ENCODE data around the gene NFKBIE. TPM values are rescaled to one million over a fixed set of nuclear protein-coding genes. Genes with fewer than 3 reads are reported as not detected.

The NFKBIE gene
- total and polyA plus RNA-seq, 2 experiments from 2014 or later = 14.6 to 25.9 TPM

DNA sequence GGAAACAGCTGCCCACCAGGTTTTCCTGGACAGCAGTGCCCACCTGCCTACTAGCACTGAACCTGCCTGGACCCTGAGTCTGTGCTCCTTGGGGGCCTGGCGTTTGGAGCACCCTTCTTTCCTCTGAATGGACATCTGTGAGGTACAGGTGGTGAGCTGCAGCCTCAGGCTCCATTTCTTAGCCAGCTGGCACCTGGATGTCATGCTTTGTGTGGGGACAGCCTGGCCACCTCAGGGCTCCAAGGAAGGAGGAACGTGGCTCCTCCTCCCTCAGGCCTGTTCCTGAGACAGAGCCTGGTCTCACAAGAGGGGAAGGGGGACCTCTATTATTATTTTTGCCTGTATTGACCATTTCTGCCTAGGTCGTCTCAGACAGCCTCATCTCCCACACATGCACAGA, 13.0 kb upstream of the NFKBIE start:
- TF ChIP-seq ZNF114 (CRISPR knock-in tag; IDR thresholded peaks at IDR 0.05) (no peak), EZH2 (IDR thresholded peaks at IDR 0.05; ENCODE audit: low read depth, unreplicated experiment) (no peak), POLR2AphosphoS5 (IDR thresholded peaks at IDR 0.05; ENCODE audit: low read depth) (no peak), NANOG (IDR thresholded peaks at IDR 0.05; ENCODE audit: borderline replicate concordance) (no peak), EZH2phosphoT487 (IDR thresholded peaks at IDR 0.05; ENCODE audit: unreplicated experiment) (no peak), CREB1 (CRISPR knock-in tag; IDR thresholded peaks at IDR 0.05; ENCODE audit: low read depth) (no peak), JUNB (IDR thresholded peaks at IDR 0.05; ENCODE audit: unreplicated experiment) (no peak), STAT1 (IDR thresholded peaks at IDR 0.05; ENCODE audit: unreplicated experiment) (no peak), ZNF331 (CRISPR knock-in tag; IDR thresholded peaks at IDR 0.05; ENCODE audit: low read depth) (no peak)
- TF ChIP-seq, protein P1, sequence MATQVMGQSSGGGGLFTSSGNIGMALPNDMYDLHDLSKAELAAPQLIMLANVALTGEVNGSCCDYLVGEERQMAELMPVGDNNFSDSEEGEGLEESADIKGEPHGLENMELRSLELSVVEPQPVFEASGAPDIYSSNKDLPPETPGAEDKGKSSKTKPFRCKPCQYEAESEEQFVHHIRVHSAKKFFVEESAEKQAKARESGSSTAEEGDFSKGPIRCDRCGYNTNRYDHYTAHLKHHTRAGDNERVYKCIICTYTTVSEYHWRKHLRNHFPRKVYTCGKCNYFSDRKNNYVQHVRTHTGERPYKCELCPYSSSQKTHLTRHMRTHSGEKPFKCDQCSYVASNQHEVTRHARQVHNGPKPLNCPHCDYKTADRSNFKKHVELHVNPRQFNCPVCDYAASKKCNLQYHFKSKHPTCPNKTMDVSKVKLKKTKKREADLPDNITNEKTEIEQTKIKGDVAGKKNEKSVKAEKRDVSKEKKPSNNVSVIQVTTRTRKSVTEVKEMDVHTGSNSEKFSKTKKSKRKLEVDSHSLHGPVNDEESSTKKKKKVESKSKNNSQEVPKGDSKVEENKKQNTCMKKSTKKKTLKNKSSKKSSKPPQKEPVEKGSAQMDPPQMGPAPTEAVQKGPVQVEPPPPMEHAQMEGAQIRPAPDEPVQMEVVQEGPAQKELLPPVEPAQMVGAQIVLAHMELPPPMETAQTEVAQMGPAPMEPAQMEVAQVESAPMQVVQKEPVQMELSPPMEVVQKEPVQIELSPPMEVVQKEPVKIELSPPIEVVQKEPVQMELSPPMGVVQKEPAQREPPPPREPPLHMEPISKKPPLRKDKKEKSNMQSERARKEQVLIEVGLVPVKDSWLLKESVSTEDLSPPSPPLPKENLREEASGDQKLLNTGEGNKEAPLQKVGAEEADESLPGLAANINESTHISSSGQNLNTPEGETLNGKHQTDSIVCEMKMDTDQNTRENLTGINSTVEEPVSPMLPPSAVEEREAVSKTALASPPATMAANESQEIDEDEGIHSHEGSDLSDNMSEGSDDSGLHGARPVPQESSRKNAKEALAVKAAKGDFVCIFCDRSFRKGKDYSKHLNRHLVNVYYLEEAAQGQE (IDR thresholded peaks at IDR 0.05; ENCODE audit: unreplicated experiment) = no peak
- TF ChIP-seq, protein P2, sequence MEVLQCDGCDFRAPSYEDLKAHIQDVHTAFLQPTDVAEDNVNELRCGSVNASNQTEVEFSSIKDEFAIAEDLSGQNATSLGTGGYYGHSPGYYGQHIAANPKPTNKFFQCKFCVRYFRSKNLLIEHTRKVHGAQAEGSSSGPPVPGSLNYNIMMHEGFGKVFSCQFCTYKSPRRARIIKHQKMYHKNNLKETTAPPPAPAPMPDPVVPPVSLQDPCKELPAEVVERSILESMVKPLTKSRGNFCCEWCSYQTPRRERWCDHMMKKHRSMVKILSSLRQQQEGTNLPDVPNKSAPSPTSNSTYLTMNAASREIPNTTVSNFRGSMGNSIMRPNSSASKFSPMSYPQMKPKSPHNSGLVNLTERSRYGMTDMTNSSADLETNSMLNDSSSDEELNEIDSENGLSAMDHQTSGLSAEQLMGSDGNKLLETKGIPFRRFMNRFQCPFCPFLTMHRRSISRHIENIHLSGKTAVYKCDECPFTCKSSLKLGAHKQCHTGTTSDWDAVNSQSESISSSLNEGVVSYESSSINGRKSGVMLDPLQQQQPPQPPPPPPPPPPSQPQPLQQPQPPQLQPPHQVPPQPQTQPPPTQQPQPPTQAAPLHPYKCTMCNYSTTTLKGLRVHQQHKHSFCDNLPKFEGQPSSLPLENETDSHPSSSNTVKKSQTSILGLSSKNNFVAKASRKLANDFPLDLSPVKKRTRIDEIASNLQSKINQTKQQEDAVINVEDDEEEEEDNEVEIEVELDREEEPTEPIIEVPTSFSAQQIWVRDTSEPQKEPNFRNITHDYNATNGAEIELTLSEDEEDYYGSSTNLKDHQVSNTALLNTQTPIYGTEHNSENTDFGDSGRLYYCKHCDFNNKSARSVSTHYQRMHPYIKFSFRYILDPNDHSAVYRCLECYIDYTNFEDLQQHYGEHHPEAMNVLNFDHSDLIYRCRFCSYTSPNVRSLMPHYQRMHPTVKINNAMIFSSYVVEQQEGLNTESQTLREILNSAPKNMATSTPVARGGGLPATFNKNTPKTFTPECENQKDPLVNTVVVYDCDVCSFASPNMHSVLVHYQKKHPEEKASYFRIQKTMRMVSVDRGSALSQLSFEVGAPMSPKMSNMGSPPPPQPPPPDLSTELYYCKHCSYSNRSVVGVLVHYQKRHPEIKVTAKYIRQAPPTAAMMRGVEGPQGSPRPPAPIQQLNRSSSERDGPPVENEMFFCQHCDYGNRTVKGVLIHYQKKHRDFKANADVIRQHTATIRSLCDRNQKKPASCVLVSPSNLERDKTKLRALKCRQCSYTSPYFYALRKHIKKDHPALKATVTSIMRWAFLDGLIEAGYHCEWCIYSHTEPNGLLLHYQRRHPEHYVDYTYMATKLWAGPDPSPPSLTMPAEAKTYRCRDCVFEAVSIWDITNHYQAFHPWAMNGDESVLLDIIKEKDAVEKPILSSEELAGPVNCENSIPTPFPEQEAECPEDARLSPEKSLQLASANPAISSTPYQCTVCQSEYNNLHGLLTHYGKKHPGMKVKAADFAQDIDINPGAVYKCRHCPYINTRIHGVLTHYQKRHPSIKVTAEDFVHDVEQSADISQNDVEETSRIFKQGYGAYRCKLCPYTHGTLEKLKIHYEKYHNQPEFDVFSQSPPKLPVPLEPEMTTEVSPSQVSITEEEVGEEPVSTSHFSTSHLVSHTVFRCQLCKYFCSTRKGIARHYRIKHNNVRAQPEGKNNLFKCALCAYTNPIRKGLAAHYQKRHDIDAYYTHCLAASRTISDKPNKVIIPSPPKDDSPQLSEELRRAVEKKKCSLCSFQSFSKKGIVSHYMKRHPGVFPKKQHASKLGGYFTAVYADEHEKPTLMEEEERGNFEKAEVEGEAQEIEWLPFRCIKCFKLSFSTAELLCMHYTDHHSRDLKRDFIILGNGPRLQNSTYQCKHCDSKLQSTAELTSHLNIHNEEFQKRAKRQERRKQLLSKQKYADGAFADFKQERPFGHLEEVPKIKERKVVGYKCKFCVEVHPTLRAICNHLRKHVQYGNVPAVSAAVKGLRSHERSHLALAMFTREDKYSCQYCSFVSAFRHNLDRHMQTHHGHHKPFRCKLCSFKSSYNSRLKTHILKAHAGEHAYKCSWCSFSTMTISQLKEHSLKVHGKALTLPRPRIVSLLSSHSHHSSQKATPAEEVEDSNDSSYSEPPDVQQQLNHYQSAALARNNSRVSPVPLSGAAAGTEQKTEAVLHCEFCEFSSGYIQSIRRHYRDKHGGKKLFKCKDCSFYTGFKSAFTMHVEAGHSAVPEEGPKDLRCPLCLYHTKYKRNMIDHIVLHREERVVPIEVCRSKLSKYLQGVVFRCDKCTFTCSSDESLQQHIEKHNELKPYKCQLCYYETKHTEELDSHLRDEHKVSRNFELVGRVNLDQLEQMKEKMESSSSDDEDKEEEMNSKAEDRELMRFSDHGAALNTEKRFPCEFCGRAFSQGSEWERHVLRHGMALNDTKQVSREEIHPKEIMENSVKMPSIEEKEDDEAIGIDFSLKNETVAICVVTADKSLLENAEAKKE (CRISPR knock-in tag; IDR thresholded peaks at IDR 0.05) = no peak
- TF ChIP-seq, protein P3, sequence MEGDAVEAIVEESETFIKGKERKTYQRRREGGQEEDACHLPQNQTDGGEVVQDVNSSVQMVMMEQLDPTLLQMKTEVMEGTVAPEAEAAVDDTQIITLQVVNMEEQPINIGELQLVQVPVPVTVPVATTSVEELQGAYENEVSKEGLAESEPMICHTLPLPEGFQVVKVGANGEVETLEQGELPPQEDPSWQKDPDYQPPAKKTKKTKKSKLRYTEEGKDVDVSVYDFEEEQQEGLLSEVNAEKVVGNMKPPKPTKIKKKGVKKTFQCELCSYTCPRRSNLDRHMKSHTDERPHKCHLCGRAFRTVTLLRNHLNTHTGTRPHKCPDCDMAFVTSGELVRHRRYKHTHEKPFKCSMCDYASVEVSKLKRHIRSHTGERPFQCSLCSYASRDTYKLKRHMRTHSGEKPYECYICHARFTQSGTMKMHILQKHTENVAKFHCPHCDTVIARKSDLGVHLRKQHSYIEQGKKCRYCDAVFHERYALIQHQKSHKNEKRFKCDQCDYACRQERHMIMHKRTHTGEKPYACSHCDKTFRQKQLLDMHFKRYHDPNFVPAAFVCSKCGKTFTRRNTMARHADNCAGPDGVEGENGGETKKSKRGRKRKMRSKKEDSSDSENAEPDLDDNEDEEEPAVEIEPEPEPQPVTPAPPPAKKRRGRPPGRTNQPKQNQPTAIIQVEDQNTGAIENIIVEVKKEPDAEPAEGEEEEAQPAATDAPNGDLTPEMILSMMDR (conservative IDR thresholded peaks at IDR 0.05; ENCODE audit: low read depth in 2 of 2) = no peak
- TF ChIP-seq, protein P4, sequence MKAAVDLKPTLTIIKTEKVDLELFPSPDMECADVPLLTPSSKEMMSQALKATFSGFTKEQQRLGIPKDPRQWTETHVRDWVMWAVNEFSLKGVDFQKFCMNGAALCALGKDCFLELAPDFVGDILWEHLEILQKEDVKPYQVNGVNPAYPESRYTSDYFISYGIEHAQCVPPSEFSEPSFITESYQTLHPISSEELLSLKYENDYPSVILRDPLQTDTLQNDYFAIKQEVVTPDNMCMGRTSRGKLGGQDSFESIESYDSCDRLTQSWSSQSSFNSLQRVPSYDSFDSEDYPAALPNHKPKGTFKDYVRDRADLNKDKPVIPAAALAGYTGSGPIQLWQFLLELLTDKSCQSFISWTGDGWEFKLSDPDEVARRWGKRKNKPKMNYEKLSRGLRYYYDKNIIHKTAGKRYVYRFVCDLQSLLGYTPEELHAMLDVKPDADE (IDR thresholded peaks at IDR 0.05) = no peak
- no peak overlapping the region for H3K27ac ChIP-seq (ENCODE audit: low read depth)
- H3K36me3 ChIP-seq (ENCODE audit: insufficient read depth) = no peaks in the 10 kb centered on the region
- H4K20me1 ChIP-seq (replicated peaks; ENCODE audit: insufficient read depth) = no peaks in the 10 kb centered on the region
- Mint-ChIP-seq H3K4me3 (no peak overlapping the region), H3K27me3 (ENCODE audit: insufficient read depth, low read depth, poor library complexity) (peaks cover 33% of the 10 kb centered on the region), H3K36me3 (ENCODE audit: low read depth) (peaks cover 4% of the 10 kb centered on the region; the same call in 1 of the 3 replicates), H3K9me3 (no peaks in the 10 kb centered on the region), H3K27ac (no peak overlapping the region), H3K4me1 (peaks cover 5% of the 10 kb centered on the region)
- H3K79me2 ChIP-seq (replicated peaks; ENCODE audit: insufficient read depth) = no peaks in the 10 kb centered on the region
- ATAC-seq (no peak), DNase-seq (ENCODE audit: low spot score) (no peak)
- H3K4me1 ChIP-seq (ENCODE audit: insufficient read depth) = no peaks in the 10 kb centered on the region
- no peak overlapping the region for H3K4me3 ChIP-seq
- H3F3A ChIP-seq (replicated peaks; ENCODE audit: low read depth) = 0 out of 2 replicates have a peak, but pooled peaks cover 8% of the 10 kb centered on the region
- H3K27me3 ChIP-seq (ENCODE audit: insufficient read depth) = peaks cover 35% of the 10 kb centered on the region
- no peak overlapping the region for H3K4me2 ChIP-seq
- no peak overlapping the region for H2AFZ ChIP-seq
- no peaks in the 10 kb centered on the region for H3K9me2 ChIP-seq (ENCODE audit: insufficient read depth)

Data from GM23338 (cell line).